HepG2 (cell line): ENCODE measurements around the gene SPAG8. TPM values are rescaled to one million over a fixed set of nuclear protein-coding genes. Genes with fewer than 3 reads are reported as not detected.

ENCODE experiments used
- ETV6 ChIP-seq: sonication (generic); formaldehyde crosslinking; conservative IDR thresholded peaks from 2 replicates; pipeline ENCODE4 v1.4.0; 2020; ENCODE audit warnings: missing genetic modification reagents
- FOXM1 ChIP-seq: sonication (generic); formaldehyde crosslinking; IDR thresholded peaks from 2 replicates; pipeline ENCODE4 v1.5.0; 2020; ENCODE audit warnings: missing genetic modification reagents
- GZF1 ChIP-seq: sonication (generic); formaldehyde crosslinking; IDR thresholded peaks from 2 replicates; pipeline ENCODE4 v1.5.1; 2020; ENCODE audit warnings: mild to moderate bottlenecking, missing genetic modification reagents
- NRL ChIP-seq: sonication (generic); formaldehyde crosslinking; IDR thresholded peaks from 2 replicates; pipeline ENCODE4 v1.5.0; 2020; ENCODE audit warnings: missing genetic modification reagents, mild to moderate bottlenecking, moderate library complexity, borderline replicate concordance
- PRPF4 ChIP-seq: fragments of 200-400 bp; formaldehyde crosslinking; IDR thresholded peaks from 2 replicates; pipeline ENCODE4 v1.6.1; 2016; ENCODE audit warnings: low read length, low read depth; ENCODE audit not compliant: poor library complexity, severe bottlenecking
- RFX1 ChIP-seq: fragments of 450-650 bp; IDR thresholded peaks from 2 replicates; pipeline ENCODE4 v1.6.1; 2017
- SAP130 ChIP-seq: IDR thresholded peaks from 2 replicates; pipeline ENCODE4 v1.6.1; 2016; ENCODE audit warnings: low read depth
- SNAPC5 ChIP-seq: sonication (generic); formaldehyde crosslinking; IDR thresholded peaks from 2 replicates; pipeline ENCODE4 v1.8.1; 2023; ENCODE audit warnings: mild to moderate bottlenecking, missing genetic modification reagents, borderline replicate concordance
- ZBTB21 ChIP-seq: sonication (generic); formaldehyde crosslinking; IDR thresholded peaks from 2 replicates; pipeline ENCODE4 v1.4.0; 2020; ENCODE audit warnings: missing genetic modification reagents
- ZBTB39 ChIP-seq: sonication (generic); formaldehyde crosslinking; IDR thresholded peaks from 2 replicates; pipeline ENCODE4 v1.5.0; 2020; ENCODE audit warnings: missing genetic modification reagents
- ZBTB4 ChIP-seq: sonication (generic); formaldehyde crosslinking; IDR thresholded peaks from 2 replicates; pipeline ENCODE4 v1.4.0; 2020; ENCODE audit warnings: missing genetic modification reagents, mild to moderate bottlenecking, borderline replicate concordance
- ZNF235 ChIP-seq: sonication (generic); formaldehyde crosslinking; IDR thresholded peaks from 2 replicates; pipeline ENCODE4 v1.8.1; 2023; ENCODE audit warnings: mild to moderate bottlenecking, missing genetic modification reagents, borderline replicate concordance
- ZNF260 ChIP-seq: sonication (generic); formaldehyde crosslinking; IDR thresholded peaks from 2 replicates; pipeline ENCODE4 v1.4.0; 2020; ENCODE audit warnings: missing genetic modification reagents, low read depth, mild to moderate bottlenecking, borderline replicate concordance
- ZNF263 ChIP-seq: sonication (generic); formaldehyde crosslinking; IDR thresholded peaks from 2 replicates; pipeline ENCODE4 v1.4.0; 2020; ENCODE audit warnings: missing genetic modification reagents
- ZNF276 ChIP-seq: sonication (generic); formaldehyde crosslinking; IDR thresholded peaks from 2 replicates; pipeline ENCODE4 v1.4.0; 2020; ENCODE audit warnings: mild to moderate bottlenecking, low read depth, missing genetic modification reagents
- ZNF761 ChIP-seq: sonication (generic); formaldehyde crosslinking; conservative IDR thresholded peaks from 2 replicates; pipeline ENCODE4 v1.4.0; 2020; ENCODE audit warnings: mild to moderate bottlenecking, missing genetic modification reagents
- ZNF766 ChIP-seq: sonication (generic); formaldehyde crosslinking; IDR thresholded peaks from 2 replicates; pipeline ENCODE4 v1.5.0; 2020; ENCODE audit warnings: missing genetic modification reagents, borderline replicate concordance
- ZNF780A ChIP-seq: sonication (generic); formaldehyde crosslinking; IDR thresholded peaks from 2 replicates; pipeline ENCODE4 v1.8.0; 2022; ENCODE audit warnings: mild to moderate bottlenecking, missing genetic modification reagents, moderate library complexity
- ZSCAN31 ChIP-seq: sonication (generic); formaldehyde crosslinking; IDR thresholded peaks from 2 replicates; pipeline ENCODE4 v1.5.0; 2020; ENCODE audit warnings: low read depth, mild to moderate bottlenecking, missing genetic modification reagents
- polyA plus RNA-seq, 8 experiments: library from polyadenylated mRNA; depleted of rRNA in 3 of 8; stranded (reverse) in 7 of 8; unstranded in 1 of 8; fragments of >200 nt; fragmentation: Illumina TruSeq in 4 of 8; extraction: Trizol in 4 of 8; gene quantifications; 2 replicates each; pipeline versions ENCODE4 v1.2.1 to v1.2.3, GENCODE V29; 2011 to 2016; ENCODE audit warnings: low read depth in 4 of 8, missing spikeins in 1 of 8, mixed read lengths in 1 of 8; ENCODE audit not compliant: insufficient read depth in 1 of 8
- total RNA-seq, 5 experiments: library from RNA; depleted of rRNA; stranded (reverse); fragments of >200 nt; fragmentation: Illumina TruSeq; extraction: Trizol; gene quantifications; 2 replicates each; pipeline ENCODE4 v1.2.3, GENCODE V29; 2016; ENCODE audit warnings: low read depth in 1 of 5

The SPAG8 gene
- total and polyA plus RNA-seq, 2 of the 13 experiments (the other 11 are each of a cell fraction or from before 2014, with no cell fraction given) = 0.18 to 0.27 TPM

GRCh38 chr9:35814106-35814840 is 2.2 kb upstream of the SPAG8 start (continued):
- TF ChIP-seq ZBTB4 (CRISPR knock-in tag) = no peak
- peak; percentile 74; the same call in 1 of the 2 replicates for TF ChIP-seq ZNF276
- peak; percentile 80 for TF ChIP-seq SAP130
- TF ChIP-seq ZBTB39 (CRISPR knock-in tag) = no peak
- TF ChIP-seq ETV6 (CRISPR knock-in tag) = no peak
- TF ChIP-seq ZNF766 (CRISPR knock-in tag) = peak; percentile 20; the same call in 1 of the 2 replicates
- no peak for TF ChIP-seq ZSCAN31 (CRISPR knock-in tag)
- no peak for TF ChIP-seq FOXM1 (CRISPR knock-in tag)
- TF ChIP-seq ZNF780A (CRISPR knock-in tag) = no peak
- no peak for TF ChIP-seq ZNF260
- no peak; the same call in 1 of the 2 replicates for TF ChIP-seq GZF1 (CRISPR knock-in tag)
- peak; percentile 53; the same call in 1 of the 2 replicates for TF ChIP-seq ZNF263 (CRISPR knock-in tag)
- TF ChIP-seq NRL (CRISPR knock-in tag) = no peak
- TF ChIP-seq ZNF761 (CRISPR knock-in tag) = no peak
- peak; percentile 37; the same call in 1 of the 2 replicates for TF ChIP-seq ZBTB21
- TF ChIP-seq PRPF4 = no peak
- no peak for TF ChIP-seq RFX1
- no peak for TF ChIP-seq ZNF235 (CRISPR knock-in tag)
- TF ChIP-seq SNAPC5 = no peak
